GM12878 (cell line): ENCODE measurements around the gene SRBD1. TPM values are rescaled to one million over a fixed set of nuclear protein-coding genes. Genes with fewer than 3 reads are reported as not detected.

Experiments
- ATAC-seq: fragments of 200-7000 bp; cut with Tn5 transposase; 3 replicates; pipeline ENCODE4 v1.9.1; 2020; ENCODE audit warnings: mild to moderate bottlenecking, moderate library complexity
- BruUV-seq: library from RNA; stranded (reverse); fragments of 400-500 nt; replicated peaks from 2 replicates; lab custom pipeline; 2021; lab: Mats Ljungman, UMichigan
- CTCF ChIA-PET: fragments of 300-600 bp; sonication (Branson Sonifier 250); formaldehyde crosslinking; extraction: SDS; loops from one replicate; lab custom pipeline; 2021; ENCODE audit warnings: inconsistent platforms; lab: Yijun Ruan, JAX
- POLR2A ChIA-PET: fragments of 350-600 bp; formaldehyde crosslinking; extraction: SDS; loops from one replicate; lab custom pipeline; 2021; ENCODE audit warnings: inconsistent platforms; lab: Charles Lee
- RAD21 ChIA-PET: fragments of 300-600 bp; sonication (Branson Sonifier 250); formaldehyde crosslinking; loops from one replicate; lab custom pipeline; 2023; ENCODE audit warnings: antibody characterized with exemption; ENCODE audit not compliant: unreplicated experiment; lab: Charles Lee
- SMC1A ChIA-PET: fragments of 300-600 bp; sonication (Branson Sonifier 250); formaldehyde crosslinking; loops from one replicate; lab custom pipeline; 2023; ENCODE audit not compliant: unreplicated experiment, uncharacterized antibody; lab: Charles Lee
- DNase-seq: peaks from one replicate; pipeline ENCODE4 v3.0.0-alpha.2; 2011; ENCODE audit warnings: low read depth, low spot score
- FAIRE-seq: peaks from 3 replicates; lab custom pipeline; 2011; peaks lifted over from hg19 to GRCh38; lab: Jason Lieb, UNC
- H2AFZ ChIP-seq: 2 replicates; pipeline ENCODE4 v1.6.0; 2011; ENCODE audit warnings: low read depth, low read length, control low read depth; ENCODE audit not compliant: control insufficient read depth
- H3K27ac ChIP-seq: 2 replicates; pipeline ENCODE4 v1.5.1; 2011; ENCODE audit warnings: control low read depth; ENCODE audit not compliant: control insufficient read depth, insufficient read depth
- H3K27me3 ChIP-seq, 2 experiments: replicated peaks in 1 of 2; 2 replicates each; pipeline versions ENCODE4 v1.6.0 to v1.6.1; 2011; ENCODE audit warnings: low read length in 1 of 2; ENCODE audit not compliant: control insufficient read depth in 2 of 2, insufficient read depth in 2 of 2
- H3K36me3 ChIP-seq, 2 experiments: 2 replicates each; pipeline ENCODE4 v1.5.1; 2011; ENCODE audit warnings: low read length in 1 of 2; ENCODE audit not compliant: control insufficient read depth in 2 of 2, insufficient read depth in 2 of 2
- H3K4me1 ChIP-seq: 2 replicates; pipeline ENCODE4 v1.6.1; 2011; ENCODE audit warnings: mild to moderate bottlenecking, low read length, moderate library complexity, mixed read lengths; ENCODE audit not compliant: control insufficient read depth, insufficient read depth
- H3K4me2 ChIP-seq: 2 replicates; pipeline ENCODE4 v1.6.0; 2011; ENCODE audit warnings: control low read depth; ENCODE audit not compliant: control insufficient read depth, insufficient read depth
- H3K4me3 ChIP-seq: fragments of 200-600 bp; sonication (generic); 2 replicates; pipeline ENCODE4 v1.5.1; 2016
- H3K79me2 ChIP-seq: 2 replicates; pipeline ENCODE4 v1.6.0; 2011; ENCODE audit warnings: low read length; ENCODE audit not compliant: control insufficient read depth, insufficient read depth
- H3K9ac ChIP-seq: 2 replicates; pipeline ENCODE4 v1.8.0; 2011; ENCODE audit warnings: low read length, control low read depth, mixed read lengths; ENCODE audit not compliant: control insufficient read depth, insufficient read depth
- H3K9me3 ChIP-seq: replicated peaks from 3 replicates; pipeline ENCODE4 v1.5.1; 2011; ENCODE audit warnings: mild to moderate bottlenecking, low read length; ENCODE audit not compliant: control insufficient read depth, insufficient read depth
- H4K20me1 ChIP-seq: 2 replicates; pipeline ENCODE4 v1.6.0; 2011; ENCODE audit not compliant: control insufficient read depth, insufficient read depth
- BCL11A ChIP-seq: IDR thresholded peaks from 2 replicates; pipeline ENCODE4 v1.6.1; 2011; ENCODE audit warnings: low read depth, low read length
- BMI1 ChIP-seq: fragments of 450-650 bp; IDR thresholded peaks from 2 replicates; pipeline ENCODE4 v1.6.1; 2016; ENCODE audit warnings: mild to moderate bottlenecking, moderate library complexity, borderline replicate concordance
- CBX3 ChIP-seq: fragments of 200-600 bp; sonication (generic); IDR thresholded peaks from 2 replicates; pipeline ENCODE4 v1.6.1; 2016; ENCODE audit warnings: low read depth, borderline replicate concordance
- CTCF ChIP-seq, 3 experiments: IDR thresholded peaks in 2 of 3; conservative IDR thresholded peaks in 1 of 3; 2 replicates each; pipeline ENCODE4 v1.5.1; 2011; ENCODE audit warnings: low read depth in 3 of 3, low read length in 3 of 3, mild to moderate bottlenecking in 3 of 3, control low read depth in 2 of 3, moderate library complexity in 2 of 3, inconsistent platforms in 1 of 3, mixed read lengths in 1 of 3; ENCODE audit not compliant: control insufficient read depth in 2 of 3, insufficient read depth in 1 of 3; ENCODE audit errors: extremely low read depth in 1 of 3
- ELK1 ChIP-seq: IDR thresholded peaks from 2 replicates; pipeline ENCODE4 v1.6.1; 2012; ENCODE audit warnings: low read depth, low read length, improper control_type of control experiment
- IKZF1 ChIP-seq: fragments of 450-650 bp; conservative IDR thresholded peaks from 2 replicates; pipeline ENCODE4 v1.6.1; 2017; ENCODE audit warnings: antibody characterized with exemption, mild to moderate bottlenecking
- NFXL1 ChIP-seq: fragments of 450-650 bp; IDR thresholded peaks from 2 replicates; pipeline ENCODE4 v1.6.1; 2017; ENCODE audit warnings: antibody characterized with exemption, mild to moderate bottlenecking, borderline replicate concordance
- NRF1 ChIP-seq: conservative IDR thresholded peaks from 2 replicates; pipeline ENCODE4 v1.6.1; 2011; ENCODE audit warnings: mild to moderate bottlenecking, low read depth, low read length, improper control_type of control experiment
- POLR2AphosphoS5 ChIP-seq: IDR thresholded peaks from 2 replicates; pipeline ENCODE4 v1.6.1; 2011; ENCODE audit warnings: mild to moderate bottlenecking, low read length, inconsistent platforms
- SMAD5 ChIP-seq: IDR thresholded peaks from 2 replicates; pipeline ENCODE4 v1.6.1; 2016; ENCODE audit warnings: antibody characterized with exemption, low read depth
- TBL1XR1 ChIP-seq: IDR thresholded peaks from 2 replicates; pipeline ENCODE4 v1.6.1; 2012; ENCODE audit warnings: low read depth, low read length, improper control_type of control experiment
- WGBS: methylation state at CpG from one replicate; pipeline ENCODE4 v1.1.6; 2016; ENCODE audit warnings: low lambda C conversion rate; ENCODE audit not compliant: insufficient replicate concordance, insufficient coverage; ENCODE audit errors: missing lambda C conversion rate; 5-methylcytosine and 5-hydroxymethylcytosine counted together
- in situ Hi-C: fragments of 300-500 bp; cut with MboI; formaldehyde crosslinking; loops from 9 replicates; pipeline ENCODE4 v1.14.3; 2018; ENCODE audit warnings: mixed read lengths
- intact Hi-C: fragments of 100-400 bp; cut with micrococcal nuclease; formaldehyde crosslinking; loops from one replicate; pipeline ENCODE4 v1.14.2; 2022; ENCODE audit not compliant: unreplicated experiment
- polyA plus RNA-seq, 11 experiments: library from polyadenylated mRNA; depleted of rRNA in 4 of 11; unstranded in 6 of 11; stranded (reverse) in 5 of 11; fragments of >200 nt; fragmentation: Nextera tagmentation in 4 of 11; fragmentation: Illumina TruSeq in 1 of 11; extraction: Ambion mirVana in 4 of 11; extraction: Trizol in 1 of 11; gene quantifications; 1 replicate in 1 of 11; 2 replicates in 10 of 11; pipeline versions ENCODE4 v1.2.1 to v1.2.3, GENCODE V29; 2011 to 2016; ENCODE audit warnings: inconsistent platforms in 2 of 11, missing spikeins in 2 of 11, low read depth in 1 of 11
- total RNA-seq, 4 experiments: library from RNA; depleted of rRNA in 3 of 4; stranded (reverse); fragments of >200 nt in 3 of 4; fragmentation: Illumina TruSeq in 1 of 4; extraction: Trizol in 1 of 4; gene quantifications; 2 replicates each; pipeline versions ENCODE4 v1.2.1 to v1.2.3, GENCODE V29; 2013 to 2021

Gene SRBD1
- total and polyA plus RNA-seq, 10 of the 15 experiments (the other 5 are each of a cell fraction or from before 2014, with no cell fraction given) = 9.7 to 33.1 (median 20.1) TPM

- RAD21 ChIA-PET = interaction anchor here (0.9 to 1.4 kb wide), 2 partner anchors 20 to 43 kb away, joined by 3 read pairs; partner anchors contain the start of gene PRKCE
- POLR2A ChIA-PET = interaction anchor here (1.5 kb wide), 1 partner anchor 10 kb away, joined by 3 read pairs; no protein-coding TSS in a partner anchor
- peaks cover 6% of the 10 kb centered on the region; the same call in 1 of the 2 replicates for H3K4me1 ChIP-seq
- H3K9ac ChIP-seq = no peak overlapping the region
- no peaks in the 10 kb centered on the region for H3K27me3 ChIP-seq
- 88% methylated on average over 1 of the region's 1 CpG for WGBS
- no peaks in the 10 kb centered on the region for H3K9me3 ChIP-seq
- SMC1A ChIA-PET = interaction anchor here (1.1 to 1.9 kb wide), 2 partner anchors 19 to 626 kb away, joined by 3 to 10 read pairs; no protein-coding TSS in a partner anchor
- CTCF ChIA-PET = interaction anchor here (0.6 to 2.1 kb wide), 7 partner anchors 10 to 113 kb away, joined by 3 to 15 read pairs (median 7); no protein-coding TSS in a partner anchor
- H4K20me1 ChIP-seq = peaks cover 2% of the 10 kb centered on the region; the same call in 1 of the 2 replicates
- FAIRE-seq = no peak
- peaks cover 0 to 3% of the 10 kb centered on the region in 2 experiments; a peak in 1 of 4 replicates for H3K36me3 ChIP-seq
- TF ChIP-seq NRF1 (no peak), CTCF (IDR thresholded peaks at IDR 0.05 in 2 of 3, conservative IDR thresholded peaks at IDR 0.05 in 1 of 3; ENCODE audit: control insufficient read depth in 2 of 3, extremely low read depth in 1 of 3, insufficient read depth in 1 of 3, low read depth in 3 of 3, low read length in 3 of 3) (peak in 2 of 3 experiments; percentile 24 to 25; a peak in 2 of 6 replicates)
- TF ChIP-seq, all 136 proteins: peak for 1
- DNase-seq (no peak), ATAC-seq (no peak)
- Histone ChIP-seq H3K27ac (no peak overlapping the region), H3K4me2 (no peak overlapping the region), H3K79me2 (peaks cover 33% of the 10 kb centered on the region), H2AFZ (no peak overlapping the region), H3K4me3 (no peak overlapping the region)
- in situ Hi-C loops = no loop called here
- BruUV-seq = no TSS peak
- intact Hi-C loops = no loop called here
Observed at GRCh38 chr2:45607701-45608100, 3.4 kb downstream of the SRBD1 start.

- H3K9ac ChIP-seq = no peak overlapping the region
- CTCF ChIA-PET = interaction anchor here (0.9 to 2.1 kb wide), 6 partner anchors 9 to 112 kb away, joined by 3 to 15 read pairs (median 6); no protein-coding TSS in a partner anchor
- TF ChIP-seq POLR2AphosphoS5 = no peak
- TF ChIP-seq BMI1 = no peak
- no peak for TF ChIP-seq ELK1
- TF ChIP-seq BCL11A = no peak
- TF ChIP-seq IKZF1 = no peak
- no peak for TF ChIP-seq SMAD5
- TF ChIP-seq NFXL1 = no peak
- no peak for TF ChIP-seq TBL1XR1
- TF ChIP-seq CBX3 = no peak
Observed at GRCh38 chr2:45606796-45607195, 4.3 kb downstream of the SRBD1 start.

More at GRCh38 chr2:45606796-45607195, 4.3 kb downstream of the SRBD1 start:
- POLR2A ChIA-PET = no interaction called here
- FAIRE-seq (no peak), DNase-seq (no peak), ATAC-seq (no peak)
- 100% methylated on average over 1 of the region's 1 CpG for WGBS
- Histone ChIP-seq H2AFZ (no peak overlapping the region), H3K27ac (no peak overlapping the region), H4K20me1 (peaks cover 2% of the 10 kb centered on the region; the same call in 1 of the 2 replicates), H3K79me2 (peaks cover 33% of the 10 kb centered on the region), H3K4me3 (no peak overlapping the region), H3K9me3 (no peaks in the 10 kb centered on the region), H3K36me3 (peaks cover 0 to 5% of the 10 kb centered on the region in 2 experiments; a peak in 1 of 4 replicates), H3K4me1 (peaks cover 6% of the 10 kb centered on the region; the same call in 1 of the 2 replicates), H3K4me2 (no peak overlapping the region), H3K27me3 (no peaks in the 10 kb centered on the region)
- no TSS peak for BruUV-seq
- intact Hi-C loops = no loop called here
- SMC1A ChIA-PET = interaction anchor here (1.1 to 1.9 kb wide), 5 partner anchors 18 to 626 kb away, joined by 3 to 10 read pairs (median 3); no protein-coding TSS in a partner anchor
- in situ Hi-C loops = no loop called here
- RAD21 ChIA-PET = interaction anchor here (1.4 kb wide), 1 partner anchor 44 kb away, joined by 3 read pairs; the partner anchor contains the start of gene PRKCE
